HepG2 (cell line): Measurements from ENCODE around the gene PATL2. TPM values are rescaled to one million over a fixed set of nuclear protein-coding genes. Genes with fewer than 3 reads are reported as not detected.

Experiments
- GPN1 ChIP-seq: sonication (generic); formaldehyde crosslinking; IDR thresholded peaks from 2 replicates; pipeline ENCODE4 v1.5.1; 2020; ENCODE audit warnings: missing genetic modification reagents, borderline replicate concordance
- HBP1 ChIP-seq: IDR thresholded peaks from 2 replicates; pipeline ENCODE4 v1.6.1; 2016; ENCODE audit warnings: low read depth, control low read depth
- IKZF1 ChIP-seq: fragments of 450-650 bp; IDR thresholded peaks from 2 replicates; pipeline ENCODE4 v1.7.1; 2016
- MIER3 ChIP-seq: IDR thresholded peaks from 2 replicates; pipeline ENCODE4 v1.6.1; 2016; ENCODE audit warnings: missing compliant biosample characterization, borderline replicate concordance
- PRDM4 ChIP-seq: sonication (generic); formaldehyde crosslinking; IDR thresholded peaks from 2 replicates; pipeline ENCODE4 v1.9.0; 2021; ENCODE audit warnings: missing genetic modification reagents, borderline replicate concordance
- TRIM24 ChIP-seq: sonication (generic); formaldehyde crosslinking; IDR thresholded peaks from 2 replicates; pipeline ENCODE4 v1.8.0; 2022; ENCODE audit warnings: mild to moderate bottlenecking, missing genetic modification reagents
- ZBTB38 ChIP-seq: sonication (generic); formaldehyde crosslinking; IDR thresholded peaks from 2 replicates; pipeline ENCODE4 v1.5.1; 2020; ENCODE audit warnings: mild to moderate bottlenecking, missing genetic modification reagents
- ZNF235 ChIP-seq: sonication (generic); formaldehyde crosslinking; IDR thresholded peaks from 2 replicates; pipeline ENCODE4 v1.8.1; 2023; ENCODE audit warnings: mild to moderate bottlenecking, missing genetic modification reagents, borderline replicate concordance
- ZNF263 ChIP-seq: sonication (generic); formaldehyde crosslinking; IDR thresholded peaks from 2 replicates; pipeline ENCODE4 v1.4.0; 2020; ENCODE audit warnings: missing genetic modification reagents
- ZNF460 ChIP-seq: sonication (generic); formaldehyde crosslinking; IDR thresholded peaks from 2 replicates; pipeline ENCODE4 v1.5.1; 2020; ENCODE audit warnings: missing genetic modification reagents, mild to moderate bottlenecking, borderline replicate concordance
- ZNF83 ChIP-seq: sonication (generic); formaldehyde crosslinking; IDR thresholded peaks from 2 replicates; pipeline ENCODE4 v1.4.0; 2020; ENCODE audit warnings: missing genetic modification reagents, mild to moderate bottlenecking, borderline replicate concordance
- polyA plus RNA-seq, 8 experiments: library from polyadenylated mRNA; depleted of rRNA in 3 of 8; stranded (reverse) in 7 of 8; unstranded in 1 of 8; fragments of >200 nt; fragmentation: Illumina TruSeq in 4 of 8; extraction: Trizol in 4 of 8; gene quantifications; 2 replicates each; pipeline versions ENCODE4 v1.2.1 to v1.2.3, GENCODE V29; 2011 to 2016; ENCODE audit warnings: low read depth in 4 of 8, missing spikeins in 1 of 8, mixed read lengths in 1 of 8; ENCODE audit not compliant: insufficient read depth in 1 of 8
- total RNA-seq, 5 experiments: library from RNA; depleted of rRNA; stranded (reverse); fragments of >200 nt; fragmentation: Illumina TruSeq; extraction: Trizol; gene quantifications; 2 replicates each; pipeline ENCODE4 v1.2.3, GENCODE V29; 2016; ENCODE audit warnings: low read depth in 1 of 5

The PATL2 gene
- total and polyA plus RNA-seq, 2 of the 13 experiments (the other 11 are each of a cell fraction or from before 2014, with no cell fraction given) = 0.15 to 0.53 TPM

GRCh38 chr15:44663410-44664308 is 47.5 kb downstream of the PATL2 start, which contains the start of gene SPG11 (continued):
- TF ChIP-seq MIER3 (peak; percentile 71; the same call in 1 of the 2 replicates), ZNF460 (CRISPR knock-in tag) (no peak; the same call in 1 of the 2 replicates), ZNF263 (CRISPR knock-in tag) (no peak; the same call in none of the 2 replicates), GPN1 (CRISPR knock-in tag) (no peak), TRIM24 (CRISPR knock-in tag) (no peak), ZNF235 (CRISPR knock-in tag) (no peak), ZNF83 (0 out of 2 replicates have a peak, but pooled peaks have one; percentile 33), HBP1 (CRISPR knock-in tag) (peak; percentile 63; the same call in 1 of the 2 replicates), IKZF1 (no peak), ZBTB38 (peak; percentile 93), PRDM4 (CRISPR knock-in tag) (no peak)
- TF ChIP-seq, all 625 proteins: peak for 367
